ENCODE measurements around the gene PCDHB1. TPM values are rescaled to one million over a fixed set of nuclear protein-coding genes. Genes with fewer than 3 reads are reported as not detected.
A peak's percentile ranks its signal among the peaks of the same experiment; 100 is the strongest.

Gene PCDHB1
- total RNA-seq, 1 experiment from 2014 or later, result 0.13 TPM

DNA sequence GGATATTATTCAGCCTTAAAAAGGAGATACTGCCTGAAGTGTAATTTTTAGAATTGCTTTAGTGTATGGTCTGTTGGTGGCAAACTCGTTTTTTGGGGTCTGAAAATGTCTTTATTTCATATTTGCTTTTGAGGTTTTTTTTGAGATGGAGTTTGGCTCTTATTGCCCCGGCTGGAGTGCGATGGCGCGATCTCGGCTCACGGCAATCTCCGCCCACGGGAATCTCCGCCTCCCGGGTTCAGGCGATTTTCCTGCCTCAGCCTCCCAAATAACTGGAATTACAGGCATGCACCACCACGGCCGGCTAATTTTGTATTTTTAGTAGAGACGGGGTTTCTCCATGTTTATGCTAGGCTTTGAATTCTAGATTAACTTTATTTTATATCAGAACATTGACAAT, 20.2 kb upstream of the PCDHB1 start:
- 0 out of 2 replicates have a peak, but pooled peaks cover 3% of the 10 kb centered on the region for H3K4me1 Mint-ChIP-seq
- no peak overlapping the region for H3K4me3 Mint-ChIP-seq
- ChIA-PET POLR2A (no interaction called here), CTCF (no interaction called here)
- no peaks in the 10 kb centered on the region for H3K36me3 Mint-ChIP-seq
- no peak for ATAC-seq
- no peak overlapping the region for H3K27ac Mint-ChIP-seq
- no peak for TF ChIP-seq FOXP1 (CRISPR knock-in tag; IDR thresholded peaks at IDR 0.05; ENCODE audit: borderline replicate concordance)
- TF ChIP-seq, protein P1, sequence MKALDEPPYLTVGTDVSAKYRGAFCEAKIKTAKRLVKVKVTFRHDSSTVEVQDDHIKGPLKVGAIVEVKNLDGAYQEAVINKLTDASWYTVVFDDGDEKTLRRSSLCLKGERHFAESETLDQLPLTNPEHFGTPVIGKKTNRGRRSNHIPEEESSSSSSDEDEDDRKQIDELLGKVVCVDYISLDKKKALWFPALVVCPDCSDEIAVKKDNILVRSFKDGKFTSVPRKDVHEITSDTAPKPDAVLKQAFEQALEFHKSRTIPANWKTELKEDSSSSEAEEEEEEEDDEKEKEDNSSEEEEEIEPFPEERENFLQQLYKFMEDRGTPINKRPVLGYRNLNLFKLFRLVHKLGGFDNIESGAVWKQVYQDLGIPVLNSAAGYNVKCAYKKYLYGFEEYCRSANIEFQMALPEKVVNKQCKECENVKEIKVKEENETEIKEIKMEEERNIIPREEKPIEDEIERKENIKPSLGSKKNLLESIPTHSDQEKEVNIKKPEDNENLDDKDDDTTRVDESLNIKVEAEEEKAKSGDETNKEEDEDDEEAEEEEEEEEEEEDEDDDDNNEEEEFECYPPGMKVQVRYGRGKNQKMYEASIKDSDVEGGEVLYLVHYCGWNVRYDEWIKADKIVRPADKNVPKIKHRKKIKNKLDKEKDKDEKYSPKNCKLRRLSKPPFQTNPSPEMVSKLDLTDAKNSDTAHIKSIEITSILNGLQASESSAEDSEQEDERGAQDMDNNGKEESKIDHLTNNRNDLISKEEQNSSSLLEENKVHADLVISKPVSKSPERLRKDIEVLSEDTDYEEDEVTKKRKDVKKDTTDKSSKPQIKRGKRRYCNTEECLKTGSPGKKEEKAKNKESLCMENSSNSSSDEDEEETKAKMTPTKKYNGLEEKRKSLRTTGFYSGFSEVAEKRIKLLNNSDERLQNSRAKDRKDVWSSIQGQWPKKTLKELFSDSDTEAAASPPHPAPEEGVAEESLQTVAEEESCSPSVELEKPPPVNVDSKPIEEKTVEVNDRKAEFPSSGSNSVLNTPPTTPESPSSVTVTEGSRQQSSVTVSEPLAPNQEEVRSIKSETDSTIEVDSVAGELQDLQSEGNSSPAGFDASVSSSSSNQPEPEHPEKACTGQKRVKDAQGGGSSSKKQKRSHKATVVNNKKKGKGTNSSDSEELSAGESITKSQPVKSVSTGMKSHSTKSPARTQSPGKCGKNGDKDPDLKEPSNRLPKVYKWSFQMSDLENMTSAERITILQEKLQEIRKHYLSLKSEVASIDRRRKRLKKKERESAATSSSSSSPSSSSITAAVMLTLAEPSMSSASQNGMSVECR (CRISPR knock-in tag; IDR thresholded peaks at IDR 0.05; ENCODE audit: borderline replicate concordance), result no peak
- TF ChIP-seq ZNF423 (CRISPR knock-in tag; IDR thresholded peaks at IDR 0.05), result no peak
- TF ChIP-seq, protein P2, sequence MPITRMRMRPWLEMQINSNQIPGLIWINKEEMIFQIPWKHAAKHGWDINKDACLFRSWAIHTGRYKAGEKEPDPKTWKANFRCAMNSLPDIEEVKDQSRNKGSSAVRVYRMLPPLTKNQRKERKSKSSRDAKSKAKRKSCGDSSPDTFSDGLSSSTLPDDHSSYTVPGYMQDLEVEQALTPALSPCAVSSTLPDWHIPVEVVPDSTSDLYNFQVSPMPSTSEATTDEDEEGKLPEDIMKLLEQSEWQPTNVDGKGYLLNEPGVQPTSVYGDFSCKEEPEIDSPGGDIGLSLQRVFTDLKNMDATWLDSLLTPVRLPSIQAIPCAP (CRISPR knock-in tag; IDR thresholded peaks at IDR 0.05), result no peak
- TF ChIP-seq, protein P3, sequence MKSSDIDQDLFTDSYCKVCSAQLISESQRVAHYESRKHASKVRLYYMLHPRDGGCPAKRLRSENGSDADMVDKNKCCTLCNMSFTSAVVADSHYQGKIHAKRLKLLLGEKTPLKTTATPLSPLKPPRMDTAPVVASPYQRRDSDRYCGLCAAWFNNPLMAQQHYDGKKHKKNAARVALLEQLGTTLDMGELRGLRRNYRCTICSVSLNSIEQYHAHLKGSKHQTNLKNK (CRISPR knock-in tag; IDR thresholded peaks at IDR 0.05), result no peak
- no peak for TF ChIP-seq TCF7 (CRISPR knock-in tag; IDR thresholded peaks at IDR 0.05; ENCODE audit: low read depth)
- no peak for TF ChIP-seq NFATC4 (CRISPR knock-in tag; IDR thresholded peaks at IDR 0.05)
- TF ChIP-seq GRHL2 (CRISPR knock-in tag; IDR thresholded peaks at IDR 0.05; ENCODE audit: insufficient replicate concordance, severe bottlenecking), result no peak
- no peak for TF ChIP-seq TP53 (CRISPR knock-in tag; IDR thresholded peaks at IDR 0.05)
- no peak for DNase-seq (ENCODE audit: low spot score)
- no peaks in the 10 kb centered on the region for H3K27me3 Mint-ChIP-seq (ENCODE audit: low read depth)
- no peaks in the 10 kb centered on the region for H3K9me3 Mint-ChIP-seq

DNA sequence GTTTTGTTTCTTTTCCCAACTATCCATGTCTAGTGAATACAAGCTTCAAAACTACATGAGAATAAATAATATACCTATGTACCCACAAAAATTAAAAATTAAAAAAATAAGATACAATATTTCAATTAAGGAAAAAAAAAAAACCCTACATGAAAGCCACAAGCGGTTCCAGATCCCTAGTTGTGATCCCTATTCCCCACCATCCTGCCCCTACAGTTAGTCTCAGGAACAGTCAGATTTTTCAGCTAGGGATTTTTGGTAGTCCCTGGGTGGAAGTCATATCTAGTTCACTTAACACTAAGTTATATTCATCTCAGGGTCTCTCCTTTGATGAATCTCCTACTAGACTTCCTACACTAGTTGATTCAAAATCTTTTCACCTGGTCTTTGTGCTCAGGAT, 18.5 kb upstream of the PCDHB1 start:
- POLR2A ChIA-PET, result no interaction called here
- peak; percentile 48; the same call in 1 of the 2 replicates for ATAC-seq
- Mint-ChIP-seq H3K9me3 (no peaks in the 10 kb centered on the region), H3K4me1 (no peaks in the 10 kb centered on the region; the same call in 1 of the 2 replicates), H3K27me3 (ENCODE audit: low read depth) (no peaks in the 10 kb centered on the region), H3K4me3 (no peak overlapping the region), H3K36me3 (no peaks in the 10 kb centered on the region), H3K27ac (no peak overlapping the region)
- CTCF ChIA-PET, result interaction anchor here (0.7 to 2.0 kb wide), 13 partner anchors 9 to 191 kb away, joined by 3 to 17 read pairs (median 4); partner anchors contain the start of genes PCDHA10, PCDHA11, PCDHA13 and PCDHA8
- DNase-seq (ENCODE audit: low spot score), result no peak
- TF ChIP-seq SP1 (CRISPR knock-in tag; conservative IDR thresholded peaks at IDR 0.05), result no peak
- TF ChIP-seq TEAD4 (CRISPR knock-in tag; IDR thresholded peaks at IDR 0.05), result no peak
- TF ChIP-seq, protein P4, sequence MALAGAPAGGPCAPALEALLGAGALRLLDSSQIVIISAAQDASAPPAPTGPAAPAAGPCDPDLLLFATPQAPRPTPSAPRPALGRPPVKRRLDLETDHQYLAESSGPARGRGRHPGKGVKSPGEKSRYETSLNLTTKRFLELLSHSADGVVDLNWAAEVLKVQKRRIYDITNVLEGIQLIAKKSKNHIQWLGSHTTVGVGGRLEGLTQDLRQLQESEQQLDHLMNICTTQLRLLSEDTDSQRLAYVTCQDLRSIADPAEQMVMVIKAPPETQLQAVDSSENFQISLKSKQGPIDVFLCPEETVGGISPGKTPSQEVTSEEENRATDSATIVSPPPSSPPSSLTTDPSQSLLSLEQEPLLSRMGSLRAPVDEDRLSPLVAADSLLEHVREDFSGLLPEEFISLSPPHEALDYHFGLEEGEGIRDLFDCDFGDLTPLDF (CRISPR knock-in tag; IDR thresholded peaks at IDR 0.05), result no peak
- no peak for TF ChIP-seq ZNF263 (CRISPR knock-in tag; IDR thresholded peaks at IDR 0.05; ENCODE audit: low read depth)
- TF ChIP-seq, protein P3 (CRISPR knock-in tag; IDR thresholded peaks at IDR 0.05), result no peak
- no peak for TF ChIP-seq HMGA2 (CRISPR knock-in tag; IDR thresholded peaks at IDR 0.05)
- TF ChIP-seq CREB1 (CRISPR knock-in tag; IDR thresholded peaks at IDR 0.05), result no peak
- TF ChIP-seq OVOL2 (CRISPR knock-in tag; IDR thresholded peaks at IDR 0.05; ENCODE audit: borderline replicate concordance), result no peak
- TF ChIP-seq ATF1 (CRISPR knock-in tag; IDR thresholded peaks at IDR 0.05), result no peak
- TF ChIP-seq FOXJ3 (CRISPR knock-in tag; IDR thresholded peaks at IDR 0.05; ENCODE audit: borderline replicate concordance), result no peak
- TF ChIP-seq, protein P5, sequence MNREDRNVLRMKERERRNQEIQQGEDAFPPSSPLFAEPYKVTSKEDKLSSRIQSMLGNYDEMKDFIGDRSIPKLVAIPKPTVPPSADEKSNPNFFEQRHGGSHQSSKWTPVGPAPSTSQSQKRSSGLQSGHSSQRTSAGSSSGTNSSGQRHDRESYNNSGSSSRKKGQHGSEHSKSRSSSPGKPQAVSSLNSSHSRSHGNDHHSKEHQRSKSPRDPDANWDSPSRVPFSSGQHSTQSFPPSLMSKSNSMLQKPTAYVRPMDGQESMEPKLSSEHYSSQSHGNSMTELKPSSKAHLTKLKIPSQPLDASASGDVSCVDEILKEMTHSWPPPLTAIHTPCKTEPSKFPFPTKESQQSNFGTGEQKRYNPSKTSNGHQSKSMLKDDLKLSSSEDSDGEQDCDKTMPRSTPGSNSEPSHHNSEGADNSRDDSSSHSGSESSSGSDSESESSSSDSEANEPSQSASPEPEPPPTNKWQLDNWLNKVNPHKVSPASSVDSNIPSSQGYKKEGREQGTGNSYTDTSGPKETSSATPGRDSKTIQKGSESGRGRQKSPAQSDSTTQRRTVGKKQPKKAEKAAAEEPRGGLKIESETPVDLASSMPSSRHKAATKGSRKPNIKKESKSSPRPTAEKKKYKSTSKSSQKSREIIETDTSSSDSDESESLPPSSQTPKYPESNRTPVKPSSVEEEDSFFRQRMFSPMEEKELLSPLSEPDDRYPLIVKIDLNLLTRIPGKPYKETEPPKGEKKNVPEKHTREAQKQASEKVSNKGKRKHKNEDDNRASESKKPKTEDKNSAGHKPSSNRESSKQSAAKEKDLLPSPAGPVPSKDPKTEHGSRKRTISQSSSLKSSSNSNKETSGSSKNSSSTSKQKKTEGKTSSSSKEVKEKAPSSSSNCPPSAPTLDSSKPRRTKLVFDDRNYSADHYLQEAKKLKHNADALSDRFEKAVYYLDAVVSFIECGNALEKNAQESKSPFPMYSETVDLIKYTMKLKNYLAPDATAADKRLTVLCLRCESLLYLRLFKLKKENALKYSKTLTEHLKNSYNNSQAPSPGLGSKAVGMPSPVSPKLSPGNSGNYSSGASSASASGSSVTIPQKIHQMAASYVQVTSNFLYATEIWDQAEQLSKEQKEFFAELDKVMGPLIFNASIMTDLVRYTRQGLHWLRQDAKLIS (CRISPR knock-in tag; IDR thresholded peaks at IDR 0.05; ENCODE audit: borderline replicate concordance), result no peak
- TF ChIP-seq, protein P6, sequence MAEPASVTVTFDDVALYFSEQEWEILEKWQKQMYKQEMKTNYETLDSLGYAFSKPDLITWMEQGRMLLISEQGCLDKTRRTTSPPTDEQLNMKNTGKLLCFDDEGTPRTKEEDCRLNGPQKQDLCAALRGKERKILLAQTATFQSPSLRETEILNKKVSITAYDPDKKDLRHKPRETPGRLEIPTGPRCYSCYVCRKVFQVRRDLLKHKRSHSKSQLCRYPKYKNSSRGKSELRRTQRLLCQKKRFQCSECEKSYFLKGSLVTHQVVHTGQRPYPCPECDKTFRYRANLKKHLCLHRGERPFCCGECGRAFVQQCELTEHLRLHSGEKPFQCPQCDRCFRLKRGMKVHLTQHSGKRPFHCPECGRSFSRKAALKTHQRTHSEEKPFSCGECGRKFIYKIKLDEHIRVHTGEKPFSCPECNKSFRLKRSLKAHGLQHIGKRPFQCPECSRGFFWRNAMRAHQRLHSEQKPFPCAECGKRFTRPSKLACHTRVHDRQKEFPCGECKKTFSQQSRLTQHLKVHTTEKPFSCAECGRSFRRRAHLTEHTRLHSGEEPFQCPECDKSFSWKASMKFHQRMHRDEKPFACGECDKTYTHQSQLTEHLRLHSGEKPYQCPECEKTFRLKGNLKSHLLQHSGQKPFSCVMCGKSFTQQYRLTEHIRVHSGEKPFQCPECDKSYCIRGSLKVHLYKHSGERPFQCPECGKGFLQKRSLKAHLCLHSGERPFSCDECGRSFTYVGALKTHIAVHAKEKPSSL (CRISPR knock-in tag; conservative IDR thresholded peaks at IDR 0.05), result no peak
